Measurements from ENCODE around the gene MYO7B. TPM values are rescaled to one million over a fixed set of nuclear protein-coding genes. Genes with fewer than 3 reads are reported as not detected.
A peak's percentile ranks its signal among the peaks of the same experiment; 100 is the strongest.

MYO7B gene
- total and polyA plus RNA-seq, 10 donors = 32.3 to 165 (median 52.9) TPM

DNA sequence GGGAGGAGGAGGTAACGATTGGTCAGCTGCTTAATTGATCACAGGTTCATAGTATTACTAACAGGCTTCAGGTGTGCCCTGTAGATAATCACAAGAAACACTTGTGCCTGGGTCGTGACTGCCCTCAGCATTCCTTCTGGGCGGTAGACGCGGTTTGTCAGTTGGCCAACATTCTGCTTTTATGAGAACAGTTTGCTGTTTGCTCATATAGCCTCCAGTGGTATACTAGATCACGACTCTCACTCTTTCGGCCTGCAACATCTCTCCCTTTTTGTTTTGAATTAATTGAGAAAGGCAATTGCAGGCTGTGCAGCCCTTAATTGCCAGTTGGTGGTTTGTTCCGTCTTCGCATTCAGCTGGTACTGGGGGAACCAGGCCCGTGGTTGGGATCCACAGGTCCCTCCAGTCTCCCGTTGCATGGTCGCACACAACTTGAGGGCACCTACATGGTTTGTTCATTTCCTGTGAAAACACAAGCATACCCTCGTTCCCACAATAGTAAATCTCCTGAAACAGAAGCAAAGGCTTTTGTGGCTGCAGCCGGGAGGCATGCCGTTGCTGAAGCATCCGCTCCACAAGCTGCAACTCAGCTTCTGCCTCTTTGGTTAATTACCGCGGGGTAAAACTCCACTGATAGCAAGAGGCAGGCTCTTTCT is 80.2 kb downstream of the MYO7B start:
- peaks cover 0 to 32% (median 20%) of the 10 kb centered on the region in 8 donors for H3K9me3 ChIP-seq
- H3K36me3 ChIP-seq = no peaks in the 10 kb centered on the region
- intact Hi-C loops (cut with DNase I; ENCODE audit: low total_unique reads) = no loop called here
- no peak overlapping the region for H3K27ac ChIP-seq
- no peak overlapping the region for H3K4me3 ChIP-seq
- DNase-seq = peak; percentile 61
- WGBS, 5 donors = 44 to 58% (median 49%) methylated on average over 18 of the region's 18 CpGs
- no peaks in the 10 kb centered on the region for H3K27me3 ChIP-seq (replicated peaks in 1 of 7)
- TF ChIP-seq POLR2AphosphoS5 (IDR thresholded peaks at IDR 0.05) (no peak), POLR2A (IDR thresholded peaks at IDR 0.05) (no peak)
- TF ChIP-seq, protein P1, sequence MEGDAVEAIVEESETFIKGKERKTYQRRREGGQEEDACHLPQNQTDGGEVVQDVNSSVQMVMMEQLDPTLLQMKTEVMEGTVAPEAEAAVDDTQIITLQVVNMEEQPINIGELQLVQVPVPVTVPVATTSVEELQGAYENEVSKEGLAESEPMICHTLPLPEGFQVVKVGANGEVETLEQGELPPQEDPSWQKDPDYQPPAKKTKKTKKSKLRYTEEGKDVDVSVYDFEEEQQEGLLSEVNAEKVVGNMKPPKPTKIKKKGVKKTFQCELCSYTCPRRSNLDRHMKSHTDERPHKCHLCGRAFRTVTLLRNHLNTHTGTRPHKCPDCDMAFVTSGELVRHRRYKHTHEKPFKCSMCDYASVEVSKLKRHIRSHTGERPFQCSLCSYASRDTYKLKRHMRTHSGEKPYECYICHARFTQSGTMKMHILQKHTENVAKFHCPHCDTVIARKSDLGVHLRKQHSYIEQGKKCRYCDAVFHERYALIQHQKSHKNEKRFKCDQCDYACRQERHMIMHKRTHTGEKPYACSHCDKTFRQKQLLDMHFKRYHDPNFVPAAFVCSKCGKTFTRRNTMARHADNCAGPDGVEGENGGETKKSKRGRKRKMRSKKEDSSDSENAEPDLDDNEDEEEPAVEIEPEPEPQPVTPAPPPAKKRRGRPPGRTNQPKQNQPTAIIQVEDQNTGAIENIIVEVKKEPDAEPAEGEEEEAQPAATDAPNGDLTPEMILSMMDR (IDR thresholded peaks at IDR 0.05 in 8 of 11, conservative IDR thresholded peaks at IDR 0.05 in 3 of 11) = no peak
- H3K4me1 ChIP-seq = peaks cover 0 to 26% (median 0%) of the 10 kb centered on the region in 6 donors

- 78 to 84% (median 81%) methylated on average over 7 of the region's 7 CpGs for WGBS, 5 donors
These were observed 83.2 kb downstream of the MYO7B start for GRCh38 chr2:127618551-127619202.

DNA sequence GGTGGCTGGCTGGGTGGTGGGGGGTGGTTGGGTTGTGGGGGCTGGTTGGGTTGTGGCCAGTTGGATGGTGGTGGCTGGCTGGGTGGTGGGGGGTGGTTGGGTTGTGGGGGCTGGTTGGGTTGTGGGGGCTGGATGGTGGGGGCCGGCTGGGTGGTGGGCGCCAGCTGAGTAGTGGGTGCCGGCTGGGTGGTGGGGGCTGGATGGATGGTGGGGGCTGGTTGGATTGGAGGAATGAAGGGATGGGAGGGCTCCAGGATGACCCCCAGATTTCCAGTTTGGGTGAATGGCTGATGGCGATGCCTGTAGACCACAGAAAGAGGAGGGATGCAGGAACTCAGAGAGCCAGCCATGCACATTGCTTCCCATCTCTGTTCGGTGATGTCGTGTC is 83.7 kb downstream of the MYO7B start:
- peak; percentile 61 for DNase-seq
- peaks cover 0 to 26% (median 0%) of the 10 kb centered on the region in 6 donors for H3K36me3 ChIP-seq
- intact Hi-C loops (cut with DNase I; ENCODE audit: low total_unique reads) = no loop called here
- no peaks in the 10 kb centered on the region for H3K27me3 ChIP-seq (replicated peaks in 1 of 7)
- no peak overlapping the region for H3K4me3 ChIP-seq
- 88 to 98% (median 96%) methylated on average over 6 of the region's 6 CpGs for WGBS, 5 donors
- H3K9me3 ChIP-seq = peaks cover 0 to under 1% (median 0%) of the 10 kb centered on the region in 8 donors
- H3K4me1 ChIP-seq = peaks cover 0 to 58% (median 14%) of the 10 kb centered on the region in 6 donors
- H3K27ac ChIP-seq = peak overlapping the region in 3 of 8 donors; percentile 82 to 85 (median 84)
- TF ChIP-seq, protein P1 (IDR thresholded peaks at IDR 0.05 in 8 of 11, conservative IDR thresholded peaks at IDR 0.05 in 3 of 11) = no peak
- TF ChIP-seq POLR2A (IDR thresholded peaks at IDR 0.05) (no peak), POLR2AphosphoS5 (IDR thresholded peaks at IDR 0.05) (no peak)

More at GRCh38 chr2:127618551-127619202, 83.2 kb downstream of the MYO7B start:
- Histone ChIP-seq H3K4me3 (no peak overlapping the region), H3K27ac (no peak overlapping the region), H3K9me3 (peaks cover 0 to 6% (median 5%) of the 10 kb centered on the region in 8 donors), H3K36me3 (peaks cover 0 to 21% (median 0%) of the 10 kb centered on the region in 6 donors), H3K27me3 (replicated peaks in 1 of 7) (no peaks in the 10 kb centered on the region), H3K4me1 (peaks cover 0 to 53% (median 13%) of the 10 kb centered on the region in 6 donors)
- TF ChIP-seq POLR2AphosphoS5 (IDR thresholded peaks at IDR 0.05) = no peak
- TF ChIP-seq, protein P1 (IDR thresholded peaks at IDR 0.05 in 8 of 11, conservative IDR thresholded peaks at IDR 0.05 in 3 of 11) = no peak
- no peak for TF ChIP-seq POLR2A (IDR thresholded peaks at IDR 0.05)
- intact Hi-C loops (cut with DNase I; ENCODE audit: low total_unique reads) = no loop called here
- DNase-seq = peak; percentile 39
